HUES64 (cell line): ENCODE measurements around the gene USP17L13. TPM values are rescaled to one million over a fixed set of nuclear protein-coding genes. Genes with fewer than 3 reads are reported as not detected.
"Not testable (repeated sequence)": the region's sequence is repeated elsewhere in the genome, so short reads cannot be mapped to it uniquely, and the experiment has no call there.

Experiments used
- H3K27ac ChIP-seq: 2 replicates; pipeline ENCODE4 v1.7.0; 2013; ENCODE audit warnings: low read depth, low read length, inconsistent platforms
- H3K27me3 ChIP-seq: 2 replicates; pipeline ENCODE4 v1.6.1; 2013; ENCODE audit warnings: mild to moderate bottlenecking, low read length; ENCODE audit not compliant: insufficient read depth
- H3K36me3 ChIP-seq: 2 replicates; pipeline ENCODE4 v1.6.1; 2013; ENCODE audit warnings: mild to moderate bottlenecking, low read length; ENCODE audit not compliant: insufficient read depth
- H3K4me1 ChIP-seq: 2 replicates; pipeline ENCODE4 v1.6.1; 2013; ENCODE audit warnings: mild to moderate bottlenecking, low read length, moderate library complexity; ENCODE audit not compliant: insufficient read depth
- H3K4me3 ChIP-seq: 2 replicates; pipeline ENCODE4 v1.5.1; 2013; ENCODE audit warnings: mild to moderate bottlenecking, low read length, moderate library complexity
- H3K9ac ChIP-seq: 2 replicates; pipeline ENCODE4 v1.6.1; 2013; ENCODE audit warnings: mild to moderate bottlenecking, low read depth, low read length
- H3K9me3 ChIP-seq: 2 replicates; pipeline ENCODE4 v1.6.1; 2013; ENCODE audit warnings: low read depth, low read length; ENCODE audit not compliant: insufficient read depth
- WGBS: fragments of 150-250, 120-280 bp; methylation state at CpG from one replicate; pipeline ENCODE4 v1.1.7; 2013; ENCODE audit warnings: missing lambda C conversion rate; 5-methylcytosine and 5-hydroxymethylcytosine counted together
- polyA plus RNA-seq, 2 experiments: library from polyadenylated mRNA; stranded (reverse); fragments of 50-300 nt; gene quantifications; one replicate each; pipeline ENCODE4 v1.2.3, GENCODE V29; 2013

USP17L13 gene
- not detected for polyA plus RNA-seq (2013, experiment 1 of 2)
- polyA plus RNA-seq (2013, experiment 2 of 2): not detected

- H3K4me3 ChIP-seq, H3K27me3 ChIP-seq, H3K27ac ChIP-seq, H3K9me3 ChIP-seq, H3K36me3 ChIP-seq, H3K4me1 ChIP-seq, H3K9ac ChIP-seq: not testable (repeated sequence)
- no CpG with 5 or more reads among the region's 14 CpGs for WGBS
Measured at GRCh38 chr4:9224596-9224995, at the start of gene USP17L13. USP17L13 (plus strand) TSS chr4:9224896; CDS start chr4:9224896, 0 bp downstream.

- not testable (repeated sequence) for H3K4me1 ChIP-seq, H3K27me3 ChIP-seq, H3K9me3 ChIP-seq, H3K9ac ChIP-seq, H3K36me3 ChIP-seq, H3K4me3 ChIP-seq, H3K27ac ChIP-seq
- no CpG with 5 or more reads among the region's 13 CpGs for WGBS
Measured at GRCh38 chr4:9210357-9210756, 14.3 kb upstream of the USP17L13 start, which contains the start of gene USP17L10. USP17L10 (plus strand) TSS chr4:9210657; CDS start chr4:9210657, 0 bp downstream.

GRCh38 chr4:9214701-9215100, 10.0 kb upstream of the USP17L13 start:
- not testable (repeated sequence) for H3K36me3 ChIP-seq, H3K4me1 ChIP-seq, H3K9ac ChIP-seq, H3K27me3 ChIP-seq, H3K4me3 ChIP-seq, H3K27ac ChIP-seq, H3K9me3 ChIP-seq
- 90% methylated on average over 5 of the region's 14 CpGs for WGBS

- not testable (repeated sequence) for H3K4me1 ChIP-seq, H3K9me3 ChIP-seq, H3K4me3 ChIP-seq, H3K36me3 ChIP-seq, H3K9ac ChIP-seq, H3K27ac ChIP-seq, H3K27me3 ChIP-seq
- WGBS: no CpG with 5 or more reads among the region's 14 CpGs
Measured at GRCh38 chr4:9215105-9215504, 9.6 kb upstream of the USP17L13 start, which contains the start of gene USP17L11. USP17L11 (plus strand) TSS chr4:9215405; CDS start chr4:9215405, 0 bp downstream.

- not testable (repeated sequence) for H3K27ac ChIP-seq, H3K9ac ChIP-seq, H3K27me3 ChIP-seq, H3K4me3 ChIP-seq, H3K4me1 ChIP-seq, H3K36me3 ChIP-seq, H3K9me3 ChIP-seq
- WGBS: no CpG with 5 or more reads among the region's 13 CpGs
Measured at GRCh38 chr4:9219852-9220251, 4.8 kb upstream of the USP17L13 start, which contains the start of gene USP17L12. USP17L12 (plus strand) TSS chr4:9220152; CDS start chr4:9220152, 0 bp downstream.

- H3K9me3 ChIP-seq, H3K4me3 ChIP-seq, H3K9ac ChIP-seq, H3K4me1 ChIP-seq, H3K27ac ChIP-seq, H3K27me3 ChIP-seq, H3K36me3 ChIP-seq: not testable (repeated sequence)
- WGBS: 92% methylated on average over 4 of the region's 8 CpGs
Measured at GRCh38 chr4:9230249-9230648, 5.6 kb downstream of the USP17L13 start.

- not testable (repeated sequence) for H3K4me3 ChIP-seq, H3K4me1 ChIP-seq, H3K27me3 ChIP-seq, H3K36me3 ChIP-seq, H3K27ac ChIP-seq, H3K9ac ChIP-seq, H3K9me3 ChIP-seq
- WGBS: no CpG with 5 or more reads among the region's 15 CpGs
Measured at GRCh38 chr4:9234085-9234484, 9.4 kb downstream of the USP17L13 start, which contains the start of gene USP17L15. USP17L15 (plus strand) TSS chr4:9234385; CDS start chr4:9234385, 0 bp downstream.

GRCh38 chr4:9238461-9238860, 13.8 kb downstream of the USP17L13 start:
- not testable (repeated sequence) for H3K4me1 ChIP-seq, H3K27me3 ChIP-seq, H3K9ac ChIP-seq, H3K9me3 ChIP-seq, H3K4me3 ChIP-seq, H3K36me3 ChIP-seq, H3K27ac ChIP-seq
- no CpG with 5 or more reads among the region's 12 CpGs for WGBS

- not testable (repeated sequence) for H3K36me3 ChIP-seq, H3K4me1 ChIP-seq, H3K27ac ChIP-seq, H3K9ac ChIP-seq, H3K9me3 ChIP-seq, H3K27me3 ChIP-seq, H3K4me3 ChIP-seq
- no CpG with 5 or more reads among the region's 14 CpGs for WGBS
Measured at GRCh38 chr4:9243579-9243978, 18.9 kb downstream of the USP17L13 start, which contains the start of gene USP17L17. USP17L17 (plus strand) TSS chr4:9243879; CDS start chr4:9243879, 0 bp downstream.

GRCh38 chr4:9247953-9248680, 23.4 kb downstream of the USP17L13 start, which contains the start of gene USP17L18:
USP17L18 (plus strand) TSS chr4:9248630; CDS start chr4:9248630, 0 bp downstream.
- not testable (repeated sequence) for H3K27ac ChIP-seq, H3K9ac ChIP-seq, H3K4me1 ChIP-seq, H3K9me3 ChIP-seq, H3K36me3 ChIP-seq, H3K4me3 ChIP-seq, H3K27me3 ChIP-seq
- WGBS: 79% methylated on average over 9 of the region's 26 CpGs

GRCh38 chr4:9253078-9253477, 28.4 kb downstream of the USP17L13 start, which contains the start of gene USP17L19:
USP17L19 (plus strand) TSS chr4:9253378; CDS start chr4:9253378, 0 bp downstream.
- not testable (repeated sequence) for H3K36me3 ChIP-seq, H3K27me3 ChIP-seq, H3K9ac ChIP-seq, H3K4me1 ChIP-seq, H3K9me3 ChIP-seq, H3K27ac ChIP-seq, H3K4me3 ChIP-seq
- no CpG with 5 or more reads among the region's 13 CpGs for WGBS
